Right ventricle myocardium inferior (tissue), 1 donor: ENCODE data around the gene LRFN2. TPM values are rescaled to one million over a fixed set of nuclear protein-coding genes. Genes with fewer than 3 reads are reported as not detected.
A peak's percentile ranks its signal among the peaks of the same experiment; 100 is the strongest.

Source experiments
- ATAC-seq: fragments of 200-7000 bp; cut with Tn5 transposase; one replicate; pipeline ENCODE4 v1.9.1; 2020; ENCODE audit warnings: mild to moderate bottlenecking, moderate library complexity
- DNase-seq: peaks from one replicate; pipeline ENCODE4 v3.0.0; 2021; ENCODE audit errors: missing footprints
- intact Hi-C: fragments of 100-400 bp; cut with DNase I; formaldehyde crosslinking; loops from one replicate; pipeline ENCODE4 v1.11.0; 2022
- long read RNA-seq: library from polyadenylated mRNA; unstranded; transcript quantifications from one replicate; pipeline ENCODE4 v2.0.0, GENCODE V29; 2021
- total RNA-seq: library from RNA; stranded (reverse); fragmentation: NEBNext Ultra II Directional; extraction: Animal tissue kit (Norgen Biotek cat#: 25700); gene quantifications from one replicate; pipeline ENCODE4 v1.2.1, GENCODE V29; 2021
- donor health status: DM: no; HTN: yes; CAD: no; lungs with severe emphysema.

The LRFN2 gene
- total RNA-seq = not detected
- long read RNA-seq = 0 reads

DNA sequence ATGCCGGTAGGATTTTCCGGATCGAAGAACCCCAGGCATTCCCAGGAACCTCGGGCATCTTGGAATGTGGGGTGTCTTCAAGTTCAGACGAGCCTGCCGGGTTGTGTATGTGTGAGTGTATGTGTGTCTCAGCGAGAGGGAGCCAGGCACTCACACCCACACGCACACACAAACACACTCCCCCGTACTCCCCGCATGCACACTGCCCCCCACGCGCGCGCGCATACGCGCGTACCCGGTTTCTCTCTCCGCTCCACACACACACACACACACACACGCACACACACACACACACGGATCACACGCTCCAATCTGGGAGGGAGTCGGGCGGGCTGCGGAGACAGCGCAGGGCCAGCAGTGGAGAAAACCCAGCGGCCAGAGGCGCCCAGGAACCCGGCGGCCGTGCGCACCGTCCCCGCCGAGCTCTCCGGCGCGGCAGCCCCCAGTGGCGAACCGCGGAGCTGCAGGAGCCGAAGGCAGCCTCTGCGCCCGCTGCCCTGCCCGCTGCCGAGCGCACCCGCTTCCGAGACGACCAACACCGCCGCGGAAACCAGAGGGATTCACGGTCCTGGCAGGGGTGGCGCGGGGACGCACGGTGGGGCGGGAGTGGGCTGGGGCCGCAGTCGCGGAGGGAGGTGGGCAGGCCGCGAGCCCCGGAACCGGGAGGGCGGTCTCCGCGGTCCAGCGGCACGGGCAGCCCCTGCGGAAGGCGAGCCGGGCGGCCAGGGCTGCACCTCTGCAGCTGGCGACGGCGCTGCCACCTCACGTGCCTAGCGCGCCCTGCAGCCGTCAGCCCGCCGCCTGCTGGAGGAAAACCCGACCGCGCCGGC, at the start of gene LRFN2:
Gene LRFN2 (minus strand): TSS at position 125 of the 830 bp plus-strand sequence.
- ATAC-seq (peak; percentile 90), DNase-seq (peak; percentile 70)
- intact Hi-C loops = loop anchor here (5.0 kb wide), 1 partner anchor 260 kb away; no protein-coding TSS in a partner anchor

DNA sequence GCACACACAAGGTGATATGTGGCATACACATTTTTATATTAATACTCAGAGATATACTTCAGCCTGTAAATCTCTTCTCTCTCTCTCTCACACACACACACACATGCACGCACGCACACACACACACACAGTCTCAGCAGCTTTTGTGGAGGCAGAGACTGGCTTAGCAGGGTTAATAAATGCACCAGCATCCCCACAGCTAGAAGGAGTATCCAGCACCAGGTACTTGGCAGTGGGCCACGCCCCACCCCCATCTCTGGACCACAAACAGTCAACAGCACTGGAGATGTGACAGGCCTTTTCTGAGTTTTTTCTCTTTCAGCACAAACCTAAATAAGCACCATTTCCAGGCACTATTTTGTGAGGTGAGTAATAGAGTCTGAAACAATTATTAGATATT, 47.3 kb upstream of the LRFN2 start:
- DNase-seq = no peak
- no peak for ATAC-seq
- intact Hi-C loops = no loop called here

DNA sequence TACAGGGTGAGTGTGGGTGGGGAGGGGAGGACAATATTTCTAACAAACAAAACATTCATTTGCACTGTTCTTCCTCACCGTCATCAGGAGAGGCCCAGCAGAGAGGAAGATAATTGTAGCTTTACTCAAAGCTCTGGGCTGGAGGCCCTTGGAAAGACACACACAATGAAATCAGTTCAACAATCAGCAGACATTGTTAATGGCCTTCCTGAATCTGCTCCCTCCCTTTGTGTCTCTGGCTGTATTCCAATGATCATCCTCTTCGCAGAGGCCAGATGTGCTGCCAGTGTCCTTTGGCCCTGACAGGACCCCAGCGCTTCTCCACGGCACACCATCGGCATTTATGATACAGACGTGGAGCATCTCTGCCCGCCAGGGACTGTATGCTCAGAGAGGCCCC, 44.6 kb upstream of the LRFN2 start:
- DNase-seq (no peak), ATAC-seq (no peak)
- intact Hi-C loops = no loop called here

DNA sequence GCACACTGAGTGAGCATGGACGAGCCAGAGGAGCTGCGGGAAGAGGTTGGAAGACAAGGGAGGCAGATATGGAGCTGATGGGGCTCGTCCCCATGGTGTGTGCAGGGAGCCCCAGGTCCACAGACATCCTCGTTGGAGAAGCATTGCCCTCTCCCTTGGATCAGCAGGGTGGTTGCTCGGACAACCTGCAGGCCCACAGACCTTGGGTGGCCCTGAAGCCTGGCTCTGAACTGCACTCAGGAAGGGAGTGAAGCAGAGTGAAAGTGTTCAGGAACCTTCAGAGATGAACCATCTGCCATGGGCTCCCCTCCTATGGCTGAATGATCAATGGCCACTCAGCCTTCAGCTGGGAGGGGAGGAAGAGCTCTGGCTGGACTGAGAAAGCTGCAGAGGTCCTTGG, 43.3 kb upstream of the LRFN2 start:
- DNase-seq (no peak), ATAC-seq (no peak)
- intact Hi-C loops = no loop called here

DNA sequence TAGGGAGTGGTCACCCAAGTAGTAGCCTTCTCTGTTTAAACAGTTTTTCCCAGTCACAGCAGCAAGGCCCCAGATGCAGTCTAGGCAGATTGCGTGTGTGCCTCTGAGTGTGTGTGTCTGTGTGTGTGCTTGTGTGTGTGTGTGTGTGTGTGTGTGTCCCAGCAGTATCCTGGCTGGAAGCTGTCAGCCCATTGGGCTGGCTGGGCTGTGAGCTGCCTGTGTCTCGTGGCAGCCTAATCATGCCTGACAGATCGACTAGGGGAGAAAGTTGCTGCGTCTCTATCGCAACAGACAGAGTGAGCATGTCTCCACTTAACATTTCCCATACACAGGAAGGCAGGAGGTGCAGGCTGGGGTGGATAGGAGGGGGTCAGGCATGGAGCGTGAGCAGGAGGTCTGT, 42.9 kb upstream of the LRFN2 start:
- intact Hi-C loops = no loop called here
- DNase-seq (no peak), ATAC-seq (no peak)

DNA sequence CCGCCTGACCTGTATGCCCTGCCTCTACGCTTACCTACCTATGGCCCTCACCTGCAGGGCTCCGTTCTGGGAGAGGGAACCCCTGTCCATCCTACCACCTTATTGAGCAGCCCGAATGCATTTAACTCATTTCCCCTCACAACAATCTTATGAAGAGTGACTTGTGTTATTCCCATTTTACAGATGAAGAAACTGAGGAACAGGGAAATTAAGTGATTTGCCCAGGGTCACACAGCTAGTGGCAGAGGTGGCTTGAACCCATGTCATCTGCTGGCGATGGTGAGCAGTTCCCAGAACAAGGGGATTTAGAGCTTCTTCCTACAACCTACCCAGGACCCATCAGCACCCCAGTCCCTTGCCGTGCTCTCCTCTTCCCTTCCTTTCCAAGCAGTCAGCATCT, 42.3 kb upstream of the LRFN2 start:
- DNase-seq = no peak
- intact Hi-C loops = no loop called here

DNA sequence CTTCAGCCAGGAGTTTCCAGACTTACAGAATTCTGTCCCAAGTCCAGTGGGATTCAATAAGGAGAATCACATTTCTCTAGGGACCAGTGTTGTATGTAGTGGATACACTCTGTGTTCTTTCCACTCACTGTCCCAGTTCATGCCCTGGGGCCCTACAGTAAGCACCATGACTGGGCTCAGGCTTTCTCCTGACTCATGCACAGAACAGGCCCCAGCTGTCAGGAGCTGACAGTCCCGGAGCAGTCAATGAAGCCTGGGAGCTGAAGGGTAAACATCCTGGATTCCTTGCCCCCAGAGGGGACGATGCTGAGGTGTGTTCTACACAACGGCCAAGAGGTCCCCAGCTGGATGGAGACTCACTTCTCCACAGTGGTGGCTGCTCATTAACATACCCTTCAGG, 40.2 kb upstream of the LRFN2 start:
- DNase-seq = no peak
- intact Hi-C loops = no loop called here
- no peak for ATAC-seq

More for the DNA sequence above, 42.3 kb upstream of the LRFN2 start:
- no peak for ATAC-seq

DNA sequence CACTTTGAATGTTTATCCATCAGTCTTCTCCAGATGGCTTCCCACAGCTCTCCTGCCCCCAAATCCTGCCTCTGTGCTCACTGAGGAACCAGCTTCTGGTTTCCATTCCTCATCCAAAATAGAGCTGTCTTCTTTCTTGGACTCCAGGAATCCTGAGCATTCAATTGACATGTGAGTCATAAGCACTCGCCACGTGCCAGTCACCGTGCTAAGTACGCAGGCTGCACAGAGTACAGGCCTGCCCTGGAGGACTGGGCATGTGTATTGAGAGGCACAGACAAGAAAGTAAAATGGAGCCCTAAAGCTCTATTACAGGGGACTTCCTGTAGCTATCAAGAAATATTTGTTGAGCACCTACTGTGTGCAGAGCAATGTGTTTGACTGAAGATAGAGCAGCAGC, 39.7 kb upstream of the LRFN2 start:
- intact Hi-C loops = no loop called here
- DNase-seq (no peak), ATAC-seq (no peak)

DNA sequence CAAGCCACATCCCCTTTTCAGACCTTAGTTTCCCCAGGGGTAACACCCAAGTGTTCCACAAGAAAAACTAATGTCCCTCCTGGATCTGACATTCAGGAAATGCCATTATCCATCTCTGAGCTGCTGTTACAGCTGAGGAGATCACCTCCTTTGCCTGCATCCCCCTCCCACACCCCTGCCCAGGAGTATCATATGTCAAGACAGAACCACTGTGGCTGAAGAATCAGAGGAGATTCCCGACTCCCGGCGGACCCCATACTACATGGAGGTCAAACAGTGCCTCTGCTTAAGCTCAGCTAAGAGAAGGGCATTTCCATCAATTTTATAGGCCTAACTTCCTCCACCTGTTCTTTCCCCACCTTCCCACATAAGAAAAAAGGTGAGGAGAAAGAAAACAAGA, 36.8 kb upstream of the LRFN2 start:
- intact Hi-C loops = no loop called here
- ATAC-seq = no peak

DNA sequence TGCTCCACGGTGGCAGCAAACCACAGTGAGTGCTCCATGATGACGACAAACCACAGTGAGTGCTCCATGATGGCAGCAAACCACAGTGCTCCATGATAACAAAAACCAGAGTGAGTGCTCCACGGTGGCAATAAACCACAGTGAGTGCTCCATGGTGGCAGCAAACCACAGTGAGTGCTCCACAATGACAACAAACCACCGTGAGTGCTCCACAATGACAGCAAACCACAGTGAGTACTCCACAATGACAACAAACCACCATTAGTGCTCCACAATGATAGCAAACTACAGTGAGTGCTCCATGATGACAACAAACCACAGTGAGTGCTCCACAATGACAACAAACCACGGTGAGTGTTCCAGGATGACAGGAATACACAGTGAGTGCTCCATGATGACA, 36.0 kb upstream of the LRFN2 start:
- ATAC-seq (no peak), DNase-seq (no peak)
- intact Hi-C loops = no loop called here

More for the DNA sequence above, 36.8 kb upstream of the LRFN2 start:
- no peak for DNase-seq

DNA sequence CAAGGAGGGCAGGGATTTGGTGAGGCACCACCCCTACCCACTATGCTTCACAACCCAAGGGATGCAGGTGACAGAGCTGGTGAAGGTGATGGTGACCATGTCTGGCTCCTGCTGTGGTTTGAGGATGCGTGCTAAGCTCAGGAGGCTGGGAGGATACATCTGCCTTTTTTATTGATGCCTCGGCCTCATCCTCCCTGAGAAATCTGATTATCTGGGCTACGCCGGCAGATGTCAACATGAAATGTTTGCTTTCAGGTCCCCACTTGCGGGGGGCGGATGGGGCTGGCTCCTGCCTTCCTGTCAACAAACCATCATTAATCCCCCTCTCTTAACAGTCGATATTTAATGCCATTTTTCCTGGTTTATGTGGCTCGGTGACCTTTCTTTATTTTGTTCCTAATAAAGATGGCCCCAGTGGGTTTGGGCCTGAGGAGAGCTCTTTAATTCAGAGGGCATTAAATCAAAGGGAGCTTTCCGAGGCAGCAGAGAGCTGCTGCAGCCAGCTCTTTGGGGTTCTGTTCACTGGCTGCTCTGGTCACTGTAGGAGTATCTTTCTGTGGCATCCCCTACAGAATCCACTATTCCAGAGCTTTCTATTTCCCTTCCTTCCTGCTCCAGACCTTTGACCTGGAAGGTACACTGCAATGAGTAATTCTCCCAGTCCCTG, 33.5 kb upstream of the LRFN2 start:
- DNase-seq (no peak), ATAC-seq (no peak)
- intact Hi-C loops = no loop called here

DNA sequence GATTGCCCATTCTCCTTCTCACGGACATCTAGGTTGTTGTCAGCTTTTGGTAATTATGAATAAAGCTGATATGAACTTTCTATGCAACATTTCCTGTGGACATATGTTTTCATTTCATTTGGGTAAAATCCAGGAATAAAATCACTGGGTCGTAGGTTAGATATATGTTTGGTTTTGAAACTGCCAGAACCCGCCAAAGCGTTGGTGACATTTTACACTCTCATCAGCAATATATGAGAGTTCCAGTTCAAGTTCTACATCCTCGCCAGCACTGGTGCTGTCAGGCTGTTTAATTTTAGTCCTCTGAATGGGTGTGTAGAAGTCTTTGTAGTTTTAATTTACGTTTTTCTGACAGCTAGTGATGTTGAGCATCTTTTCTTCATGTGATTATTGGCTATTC, 27.5 kb upstream of the LRFN2 start:
- intact Hi-C loops = no loop called here
- ATAC-seq (no peak), DNase-seq (no peak)

DNA sequence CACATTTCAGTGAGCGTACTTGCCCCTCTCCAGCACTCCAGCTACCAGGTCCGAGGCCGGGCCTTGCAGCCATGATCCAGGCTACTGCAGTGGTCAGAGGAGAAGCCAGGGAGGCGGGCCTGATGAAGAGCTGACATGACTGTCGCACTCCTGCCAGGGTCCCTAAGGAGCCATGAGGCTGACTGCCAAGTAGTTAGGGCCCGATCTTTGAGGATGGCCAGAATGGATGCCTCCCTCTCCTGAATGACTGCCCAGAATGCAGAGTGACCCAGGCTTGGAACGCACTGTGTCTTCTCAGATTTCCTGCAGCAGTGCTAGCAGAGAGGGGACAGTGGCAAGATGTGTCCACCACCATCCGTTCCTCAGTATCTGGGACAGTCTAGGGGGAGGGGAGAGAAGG, 24.7 kb upstream of the LRFN2 start:
- ATAC-seq (peak; percentile 34), DNase-seq (no peak)
- intact Hi-C loops = no loop called here

DNA sequence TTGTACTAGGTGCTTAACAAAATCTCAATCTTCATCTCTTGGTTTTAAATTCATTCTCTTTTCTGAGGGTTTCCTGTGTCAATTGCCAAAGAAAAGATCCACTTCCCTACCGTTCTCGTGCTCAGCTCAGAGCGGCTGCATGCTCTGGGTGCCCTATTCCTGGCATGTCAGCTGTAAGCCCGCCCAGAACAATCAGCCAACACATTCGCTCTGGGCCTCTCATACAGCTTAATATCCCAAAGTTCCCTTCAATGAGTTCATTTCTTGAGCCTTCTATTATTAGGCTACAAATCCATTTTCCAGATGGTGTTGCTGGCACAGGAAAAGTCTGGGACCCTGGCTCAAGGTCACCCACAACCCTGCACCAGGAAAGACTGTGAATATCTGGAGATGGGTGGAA, 24.3 kb upstream of the LRFN2 start:
- DNase-seq (no peak), ATAC-seq (no peak)
- intact Hi-C loops = no loop called here

DNA sequence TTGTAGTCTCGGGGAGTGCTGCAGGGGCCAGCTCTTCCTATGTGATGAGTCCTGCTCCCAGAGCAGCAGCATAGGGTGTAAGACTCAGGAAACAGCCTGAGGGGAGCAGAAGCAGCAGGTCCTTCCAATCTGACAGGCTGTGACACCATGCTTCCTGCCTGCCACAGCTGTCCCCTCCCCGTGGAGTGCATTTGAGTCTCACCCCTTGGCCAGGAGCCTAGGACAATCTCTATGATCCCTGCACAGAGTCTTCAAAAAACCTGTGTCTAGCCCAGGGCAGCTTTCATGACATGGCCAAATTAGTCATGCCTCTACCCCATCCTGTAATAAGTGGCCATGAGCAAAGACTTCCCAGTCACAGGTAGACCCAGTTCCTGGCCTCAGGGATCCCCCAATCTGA, 23.1 kb upstream of the LRFN2 start:
- DNase-seq = no peak
- no peak for ATAC-seq
- intact Hi-C loops = no loop called here

DNA sequence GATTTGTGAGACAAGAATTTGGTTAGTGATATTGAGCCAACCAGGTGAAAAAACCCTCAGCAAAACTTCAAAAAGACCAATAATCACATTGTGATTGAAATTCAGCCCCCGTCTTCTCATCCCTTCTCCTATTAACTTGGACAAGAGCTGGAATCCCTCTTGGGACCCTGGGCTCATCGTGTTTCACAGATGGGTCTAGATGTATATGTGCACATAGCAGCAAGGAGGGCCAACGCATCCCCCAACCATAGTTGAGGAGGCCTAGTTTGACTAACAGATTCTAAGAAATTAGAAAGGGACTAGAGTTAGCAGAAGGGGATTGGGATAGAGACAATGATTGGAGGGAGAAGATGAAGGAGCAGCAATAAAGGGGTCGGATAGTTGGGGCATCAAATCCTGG, 19.8 kb upstream of the LRFN2 start:
- intact Hi-C loops = no loop called here
- DNase-seq (no peak), ATAC-seq (no peak)

DNA sequence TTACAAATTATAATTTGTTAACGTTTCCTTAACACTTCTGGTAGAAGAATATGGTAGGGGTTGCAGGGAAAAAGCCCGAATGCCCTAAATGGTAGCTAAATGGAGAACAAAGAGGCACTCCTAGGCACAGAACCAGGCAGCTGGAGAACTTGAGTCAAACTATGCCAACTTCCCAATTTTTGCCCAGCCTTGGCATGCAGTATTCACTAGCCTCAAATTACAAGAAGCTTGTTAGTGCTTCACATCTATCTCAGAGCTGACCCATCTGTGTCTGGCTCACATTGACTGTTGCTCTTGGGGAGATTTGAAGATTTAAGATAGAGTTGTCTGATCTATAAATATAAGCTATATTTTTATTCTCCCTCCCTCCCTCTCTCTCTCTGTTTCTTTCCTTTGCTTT, 19.4 kb upstream of the LRFN2 start:
- ATAC-seq (no peak), DNase-seq (no peak)
- intact Hi-C loops = no loop called here

DNA sequence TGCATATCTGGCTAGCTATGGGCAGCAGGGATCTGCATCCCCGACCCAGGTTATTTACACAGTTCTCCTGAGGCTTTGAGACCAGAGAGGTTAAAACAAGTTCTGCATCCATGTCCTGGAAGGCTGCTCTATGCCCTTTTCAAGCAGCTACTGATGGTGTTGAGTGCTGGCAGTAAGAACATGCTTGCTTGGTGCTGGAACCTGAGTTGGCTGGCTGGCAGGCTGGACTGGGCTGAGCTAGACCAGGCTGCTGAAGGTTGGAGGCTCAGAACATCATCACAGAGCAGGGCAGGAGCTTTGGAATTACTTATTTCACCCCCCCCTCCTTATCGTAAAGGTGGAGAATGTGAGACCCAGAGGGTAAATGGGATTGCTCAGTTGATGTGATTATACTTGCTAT, 16.9 kb upstream of the LRFN2 start:
- no peak for ATAC-seq
- intact Hi-C loops = no loop called here
- no peak for DNase-seq

DNA sequence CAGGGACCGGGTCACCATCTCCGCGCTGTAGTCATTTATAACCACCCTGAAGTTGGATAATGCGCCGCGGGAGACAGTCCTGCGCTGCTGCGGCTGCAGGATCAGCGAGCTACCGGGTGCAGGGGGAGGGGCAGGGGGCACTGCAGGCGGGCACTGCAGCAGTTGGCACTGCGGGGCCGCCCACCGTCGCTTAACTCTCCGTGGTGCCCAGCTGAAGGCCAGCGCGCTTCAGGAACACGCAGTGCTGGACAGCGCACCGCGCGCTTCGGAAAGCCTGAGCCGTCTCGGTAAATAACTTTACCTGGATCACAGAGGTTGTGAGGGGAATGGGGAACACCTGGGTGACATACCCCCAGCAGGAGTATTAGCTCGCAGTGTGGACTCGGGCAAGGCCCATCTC, 12.4 kb upstream of the LRFN2 start:
- DNase-seq (no peak), ATAC-seq (no peak)
- intact Hi-C loops = no loop called here

DNA sequence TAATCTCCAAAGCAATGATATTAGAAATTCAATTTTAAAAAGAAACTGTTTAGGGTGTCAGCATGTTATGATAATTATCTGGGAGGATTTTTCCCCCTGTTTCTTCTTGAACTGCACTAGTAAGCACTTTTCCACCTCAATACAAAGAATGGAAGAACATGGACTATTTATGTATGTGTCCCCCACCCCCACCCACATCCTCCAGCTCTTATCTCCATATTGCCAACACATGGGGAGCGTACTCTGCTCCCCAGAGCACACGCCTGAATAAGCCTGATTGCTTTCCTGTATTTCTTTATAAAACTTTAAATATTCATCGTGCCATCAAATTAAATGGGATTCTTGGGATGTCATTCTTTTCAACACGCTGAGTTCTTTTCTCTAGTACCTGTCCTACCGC, 11.4 kb upstream of the LRFN2 start:
- DNase-seq (no peak), ATAC-seq (no peak)
- intact Hi-C loops = no loop called here

DNA sequence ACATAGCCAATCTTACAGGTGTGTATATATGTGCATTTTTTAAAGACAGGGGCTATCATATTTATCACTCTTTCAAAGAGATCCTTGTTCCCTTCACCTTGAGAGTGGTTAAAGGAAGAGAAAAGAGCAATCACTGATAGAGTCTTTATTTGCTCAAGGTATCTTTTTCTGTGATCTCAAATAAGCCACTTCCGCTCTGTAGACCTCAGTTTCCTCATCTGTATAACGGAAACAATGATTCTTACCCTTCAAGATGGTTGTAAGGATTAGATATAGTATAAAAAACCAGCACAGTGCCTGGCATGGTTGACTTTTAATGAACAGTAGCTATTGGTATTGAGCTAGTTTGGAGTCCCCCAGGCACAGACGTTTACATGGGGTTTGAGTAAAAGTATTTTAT, 10.1 kb upstream of the LRFN2 start:
- intact Hi-C loops = no loop called here
- DNase-seq (no peak), ATAC-seq (no peak)
